Stimulated activated CD8-positive, alpha-beta memory T cell treated with anti-CD3 and anti-CD28 coated beads, Interleukin-12 subunit alpha, Interleukin-12 subunit beta, amount 100 ng/mL, for 4 hours (primary cell): Measurements from ENCODE around the gene OTX1.
"Not testable (repeated sequence)": the region's sequence is repeated elsewhere in the genome, so short reads cannot be mapped to it uniquely, and the experiment has no call there.

Experiments used
- DNase-seq: peaks from one replicate; pipeline ENCODE4 v3.0.0-alpha.2; 2020; ENCODE audit warnings: low read depth

Gene OTX1

DNA sequence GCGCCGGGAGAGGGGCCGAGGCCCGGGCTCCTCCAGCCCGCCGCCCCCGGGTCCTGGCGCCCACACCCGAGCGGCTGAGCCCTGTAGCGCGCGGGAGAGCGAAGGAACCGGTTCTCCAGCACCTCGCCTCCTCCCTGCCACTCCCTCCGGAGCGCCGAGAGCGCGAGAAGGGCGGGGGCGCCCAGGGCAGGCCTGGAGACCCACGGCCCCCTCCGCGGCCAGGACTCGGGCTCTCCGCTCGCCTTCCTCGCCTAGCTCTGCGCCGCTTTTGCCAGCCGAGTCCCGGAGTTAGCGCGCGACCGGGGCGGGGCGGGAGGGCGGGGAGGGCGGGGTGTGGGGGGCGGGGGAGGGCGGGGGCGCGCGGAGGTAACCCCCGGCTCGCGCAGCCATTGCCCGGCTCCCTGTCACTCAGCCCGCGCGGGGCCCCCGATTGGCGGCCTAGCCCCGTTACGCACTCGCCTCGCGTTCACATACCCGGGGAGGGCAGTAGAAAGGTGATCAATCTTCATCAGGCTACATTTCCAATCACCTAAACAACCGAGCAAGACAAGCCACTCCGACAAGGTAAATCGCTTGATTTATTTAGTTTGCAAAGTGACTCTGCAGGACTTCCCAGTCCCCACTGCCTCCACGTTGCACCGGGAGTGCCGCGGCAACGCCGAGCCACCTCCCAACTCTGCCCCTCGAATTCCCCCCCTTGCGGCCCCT is at the start of gene OTX1:
Gene OTX1, plus strand, starts transcription at position 497 of the 708 bp plus-strand sequence. CDS start 2,161 bp downstream, outside the sequence.
- no peak for DNase-seq

DNA sequence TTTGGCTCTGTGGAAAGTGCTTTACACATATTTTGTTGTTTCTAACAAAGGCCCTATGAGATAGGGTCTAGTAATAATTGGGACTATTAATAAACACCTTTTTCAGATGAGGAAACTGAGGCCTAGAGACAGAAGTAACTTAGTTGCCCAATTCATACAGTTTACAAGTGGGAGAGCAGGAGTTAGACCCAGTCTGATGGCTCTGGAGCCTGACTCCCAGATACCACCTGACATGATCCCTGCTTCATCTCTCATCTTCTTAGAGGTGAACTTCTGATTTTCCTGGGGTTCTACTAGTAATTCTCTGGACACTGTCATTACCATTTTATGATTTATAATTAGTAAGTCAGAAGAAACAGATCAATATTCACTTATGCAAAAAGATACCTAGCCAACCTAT is 49.1 kb upstream of the OTX1 start:
- DNase-seq = no peak

DNA sequence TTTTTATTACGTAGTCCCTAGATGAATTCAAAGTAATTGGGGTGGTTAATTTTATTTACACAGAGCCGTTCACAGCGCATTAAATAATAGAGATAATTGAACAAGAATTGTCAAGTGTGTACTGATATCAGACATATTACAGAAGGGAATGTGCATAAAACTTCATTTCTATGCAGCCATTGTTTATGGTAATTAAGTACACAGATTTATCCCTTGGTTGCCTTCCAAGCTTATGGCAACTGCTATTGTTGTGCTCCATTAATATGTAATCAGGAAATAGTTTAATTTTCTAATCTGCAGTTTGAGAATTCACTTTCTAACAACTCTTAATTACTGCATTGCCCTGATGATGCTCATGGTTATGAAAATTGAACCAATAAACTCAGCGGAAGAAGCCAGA is 47.3 kb upstream of the OTX1 start:
- DNase-seq = no peak

DNA sequence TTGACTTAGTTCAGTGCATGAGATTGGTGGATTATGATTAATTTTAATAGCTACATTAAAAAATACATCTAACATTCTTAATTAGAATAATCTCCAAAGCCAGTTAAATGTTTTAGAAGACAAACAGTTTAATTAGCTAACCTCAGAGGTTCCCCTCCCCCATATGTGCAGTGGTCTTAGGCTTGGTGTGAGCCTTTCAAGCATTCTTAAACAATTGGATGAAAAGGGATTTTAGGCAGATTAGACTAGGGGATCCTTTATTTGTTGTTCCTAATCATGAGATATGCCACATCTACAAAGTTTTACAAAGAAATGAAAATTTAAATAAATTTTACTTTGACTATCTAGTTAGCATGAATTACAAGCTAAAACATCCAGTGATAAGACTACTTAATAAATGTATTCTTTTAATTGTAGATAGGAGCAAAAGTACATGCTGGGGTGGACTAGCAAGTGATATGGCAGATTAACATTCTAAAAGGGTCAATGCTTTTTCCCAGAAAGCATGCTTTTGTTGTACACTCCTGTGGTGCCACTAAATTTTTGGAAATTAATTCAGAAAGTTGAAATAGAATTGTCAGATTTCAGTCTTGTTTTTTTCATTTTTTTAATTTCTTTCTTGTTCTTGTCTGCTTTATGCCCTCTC is 42.7 kb upstream of the OTX1 start:
- DNase-seq = no peak

DNA sequence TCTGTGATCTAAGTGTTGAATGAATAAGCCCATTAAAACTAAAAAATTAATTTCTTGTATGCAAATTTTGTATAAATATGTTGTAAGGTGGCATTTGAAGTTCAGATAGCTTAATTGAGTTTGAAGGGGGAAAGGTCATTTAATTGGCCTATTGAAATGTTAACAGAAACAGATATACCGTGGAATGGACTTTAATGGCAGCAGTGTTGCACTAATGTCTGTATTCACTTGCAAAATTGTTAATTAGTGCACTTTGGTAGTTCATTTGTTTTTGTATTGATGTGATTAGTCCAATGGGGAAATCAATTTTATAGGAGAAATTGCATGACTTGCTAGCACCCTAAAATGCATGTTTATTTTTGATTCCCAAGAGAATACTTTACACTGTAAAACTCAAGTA is 41.8 kb upstream of the OTX1 start:
- DNase-seq = no peak

DNA sequence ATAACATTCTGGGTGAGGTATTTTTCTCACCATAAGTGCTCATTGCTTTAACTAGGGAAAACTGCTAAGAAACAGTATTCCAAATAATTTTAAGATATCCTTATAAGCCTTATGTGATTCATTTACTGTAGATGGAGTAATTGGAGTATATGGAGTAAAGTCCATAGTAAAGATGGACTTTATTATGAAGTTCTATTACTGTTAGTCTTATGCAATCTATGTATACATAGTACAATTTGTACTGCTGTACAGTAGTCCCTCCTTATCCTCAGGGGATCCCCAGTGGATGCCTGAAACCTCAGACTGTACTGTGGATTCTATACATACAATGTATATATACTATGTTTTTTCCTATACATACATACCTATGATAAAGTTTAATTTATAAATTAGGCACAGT is 41.1 kb upstream of the OTX1 start:
- DNase-seq = no peak

DNA sequence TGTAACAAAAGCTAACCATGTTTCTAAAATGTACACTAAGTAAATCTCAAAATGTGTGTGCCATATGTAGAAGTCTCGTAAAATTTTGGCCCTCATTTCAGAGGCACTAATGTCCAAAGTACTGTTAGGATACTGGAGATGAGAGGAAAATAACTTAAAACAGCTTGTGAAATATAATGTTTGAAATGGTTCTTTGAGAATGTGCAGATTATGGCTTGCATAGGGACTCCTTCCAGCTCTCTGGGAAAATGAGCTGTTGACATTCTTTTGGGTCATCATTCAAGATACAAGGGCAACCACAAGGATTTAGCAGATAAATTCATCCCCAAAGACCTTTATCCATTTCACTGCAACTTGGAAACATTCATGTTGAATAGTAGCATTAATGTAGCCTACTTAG is 38.1 kb upstream of the OTX1 start:
- DNase-seq = no peak

DNA sequence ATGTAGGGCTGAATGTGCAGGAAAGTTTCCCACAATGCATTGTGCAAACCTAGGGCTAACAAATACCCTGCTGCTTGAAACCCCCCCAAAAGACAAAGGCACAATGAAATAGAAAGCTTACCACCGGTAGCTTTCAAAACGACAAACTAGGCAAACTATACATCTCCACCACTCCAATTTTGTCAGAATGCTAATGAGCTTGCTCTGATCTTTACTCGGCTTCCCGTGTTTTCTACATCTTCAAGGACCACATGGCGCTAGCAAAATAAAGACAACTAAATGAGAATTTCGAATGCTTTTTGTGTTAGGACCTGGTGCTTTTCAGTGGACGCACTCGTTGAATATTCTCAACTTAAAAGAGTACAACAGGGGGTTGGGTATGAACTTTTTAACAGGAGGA is 37.2 kb upstream of the OTX1 start:
- DNase-seq = no peak

DNA sequence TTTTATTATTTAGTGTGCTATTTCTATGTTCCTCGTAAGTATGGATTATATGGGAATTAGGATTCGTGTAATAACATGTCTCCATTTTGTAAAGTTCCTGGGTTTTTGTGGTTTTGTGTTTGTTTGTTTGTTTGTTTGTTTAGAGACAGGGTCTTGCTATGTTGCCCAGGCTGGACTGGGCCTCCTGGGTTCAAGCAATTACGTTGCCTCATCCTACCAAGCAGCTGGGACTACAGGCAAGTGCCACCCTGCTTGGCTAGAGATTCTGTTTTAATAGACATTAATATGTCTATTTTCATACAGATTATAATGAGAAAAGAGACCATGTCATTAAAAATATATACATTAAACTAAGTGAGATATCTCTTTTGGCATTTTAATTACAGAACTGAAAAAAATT is 35.2 kb upstream of the OTX1 start:
- no peak for DNase-seq

DNA sequence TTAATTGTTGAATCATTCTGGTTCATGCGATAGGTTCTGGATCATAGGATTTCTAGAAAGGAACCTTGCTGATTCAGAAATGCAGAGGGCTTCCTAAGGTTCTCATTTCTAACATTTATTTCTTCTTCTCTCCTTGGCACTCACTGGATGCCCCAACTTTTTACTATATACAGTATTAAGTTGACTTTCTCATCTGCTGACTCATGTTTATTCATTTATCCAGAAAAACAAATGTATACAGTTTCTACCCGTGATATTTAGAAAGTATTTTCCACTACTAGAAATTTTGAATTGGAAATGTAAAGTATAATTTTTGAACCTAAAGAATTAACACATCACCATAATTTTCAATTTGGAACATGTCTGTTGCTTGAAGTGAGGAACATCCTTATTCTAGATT is 32.2 kb upstream of the OTX1 start:
- DNase-seq = no peak

DNA sequence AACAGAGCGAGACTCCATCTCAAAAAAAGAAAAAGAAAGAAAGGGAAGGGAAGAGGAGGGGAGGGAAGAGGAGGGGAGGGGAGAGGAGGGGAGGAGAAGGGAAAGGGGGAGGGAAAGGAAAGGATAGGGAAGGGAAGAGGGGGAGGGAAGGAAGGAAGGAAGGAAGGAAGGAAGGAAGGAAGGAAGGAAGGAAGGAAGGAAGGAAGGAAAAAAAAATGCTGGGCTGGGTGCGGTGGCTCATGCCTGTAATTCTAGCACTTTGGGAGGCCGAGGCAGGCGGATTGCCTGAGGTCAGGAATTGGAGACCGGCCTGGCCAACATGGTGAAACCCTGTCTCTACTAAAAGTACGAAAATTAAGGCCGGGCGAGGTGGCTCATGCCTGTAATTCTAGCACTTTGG is 30.9 kb upstream of the OTX1 start:
- DNase-seq = not testable (repeated sequence)

DNA sequence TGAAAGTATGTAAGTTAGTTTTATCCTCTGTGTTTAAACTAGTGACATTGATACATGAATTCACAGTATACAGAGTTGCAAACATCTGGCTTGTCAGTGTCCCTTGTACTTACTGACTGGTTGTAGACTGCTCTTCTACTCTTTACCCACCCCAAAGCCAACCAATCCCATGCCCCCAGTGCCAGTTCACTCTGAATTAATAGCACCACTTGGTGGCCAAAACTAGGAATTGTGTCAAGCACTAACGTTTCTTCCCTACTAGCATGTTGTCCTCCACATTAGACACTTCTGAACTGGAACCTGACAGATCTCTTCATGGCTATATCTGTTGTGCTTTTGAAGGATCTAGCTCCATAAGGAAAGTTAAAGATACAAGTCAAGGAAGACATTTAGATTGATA is 27.2 kb upstream of the OTX1 start:
- DNase-seq = no peak

DNA sequence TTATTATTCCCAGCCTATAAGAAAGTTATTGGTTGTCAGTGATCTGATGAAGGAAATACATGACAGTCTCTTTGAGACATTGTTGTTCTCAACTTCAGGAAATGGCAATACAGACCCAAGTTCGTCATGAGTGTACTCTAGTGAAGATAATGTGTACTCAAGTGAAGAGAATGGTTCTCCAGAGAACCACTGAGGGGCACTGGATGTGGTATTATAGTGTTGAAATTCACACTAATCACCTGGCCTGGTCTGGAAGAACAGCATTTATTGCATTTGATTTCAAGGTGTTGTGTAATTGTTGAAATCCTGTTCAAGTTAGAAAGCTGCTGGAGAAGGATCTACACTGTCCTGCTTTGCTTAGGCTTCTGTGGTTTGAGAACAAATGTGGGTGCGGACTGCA is 23.4 kb upstream of the OTX1 start:
- no peak for DNase-seq

DNA sequence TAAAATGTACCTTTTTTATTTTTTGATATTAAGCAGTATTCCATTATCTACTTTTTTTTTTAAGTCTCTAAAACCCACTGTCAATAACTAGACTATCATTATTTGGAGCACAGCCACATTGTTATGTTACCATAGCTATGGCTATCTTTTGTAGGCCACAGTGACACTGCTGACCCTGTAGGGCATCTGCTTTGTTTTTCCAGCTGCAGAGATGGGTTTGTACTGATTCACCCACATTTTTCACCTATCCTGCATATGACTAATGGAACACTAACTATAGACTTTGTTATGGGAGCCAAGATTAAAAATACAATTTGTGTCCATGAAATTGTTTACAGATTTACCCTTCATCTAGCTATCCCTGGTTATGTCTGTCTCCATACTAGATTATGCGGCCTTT is 21.6 kb upstream of the OTX1 start:
- DNase-seq = no peak

DNA sequence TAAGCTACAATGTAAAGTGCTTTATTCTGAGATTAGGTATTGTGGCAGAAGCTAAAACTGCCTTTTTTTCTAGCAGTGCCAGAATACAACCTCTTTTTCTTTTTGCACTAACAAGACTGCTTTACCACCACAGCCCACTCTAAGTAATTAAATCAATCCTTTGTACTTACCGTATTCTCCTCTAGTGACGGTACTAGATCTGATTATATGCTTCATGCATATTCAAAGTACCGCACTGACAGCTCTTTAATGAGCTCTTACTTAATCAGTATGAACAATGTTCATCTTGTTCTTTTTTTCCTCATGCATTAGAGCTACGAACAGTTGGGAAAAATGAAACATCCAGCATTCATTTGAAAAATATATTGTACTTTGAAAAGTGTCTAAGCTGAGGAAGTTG is 16.1 kb upstream of the OTX1 start:
- DNase-seq = no peak

DNA sequence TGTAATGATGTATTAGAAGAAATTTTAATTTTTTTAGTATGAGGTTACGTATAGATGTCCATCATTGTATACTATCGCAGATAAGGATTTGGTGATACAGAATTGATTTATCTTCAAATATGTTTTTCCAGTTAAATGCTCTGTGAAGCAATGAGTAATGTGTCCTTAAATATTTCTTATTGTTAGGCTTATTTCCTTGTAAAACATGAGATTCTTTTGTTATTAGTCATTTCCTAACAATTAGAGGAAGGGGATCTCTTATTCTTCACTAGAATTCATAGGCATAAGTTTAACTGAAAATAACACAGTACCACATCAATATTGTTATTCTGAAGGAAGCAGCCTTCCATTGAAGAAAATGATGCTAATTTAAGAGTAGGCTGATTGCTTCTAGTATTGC is 15.5 kb upstream of the OTX1 start:
- no peak for DNase-seq

DNA sequence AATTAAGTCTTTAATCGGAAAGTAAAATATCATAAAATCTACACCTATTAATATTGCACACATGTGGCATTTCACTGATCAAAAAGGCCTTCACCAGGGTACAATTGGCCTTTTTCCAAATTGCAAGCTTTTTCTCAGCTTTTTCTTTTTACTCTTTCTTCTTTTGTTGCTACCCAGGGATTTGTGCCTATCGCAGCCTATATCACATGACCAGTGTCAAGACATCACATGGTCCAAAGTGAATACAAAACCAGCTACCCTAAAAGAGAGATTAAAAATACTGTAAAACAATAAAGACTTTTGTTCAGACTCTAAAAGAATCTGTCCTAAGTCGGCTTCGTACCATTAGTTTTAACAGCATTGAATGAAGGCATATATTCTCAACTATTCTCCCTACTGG is 15.0 kb upstream of the OTX1 start:
- DNase-seq = no peak

DNA sequence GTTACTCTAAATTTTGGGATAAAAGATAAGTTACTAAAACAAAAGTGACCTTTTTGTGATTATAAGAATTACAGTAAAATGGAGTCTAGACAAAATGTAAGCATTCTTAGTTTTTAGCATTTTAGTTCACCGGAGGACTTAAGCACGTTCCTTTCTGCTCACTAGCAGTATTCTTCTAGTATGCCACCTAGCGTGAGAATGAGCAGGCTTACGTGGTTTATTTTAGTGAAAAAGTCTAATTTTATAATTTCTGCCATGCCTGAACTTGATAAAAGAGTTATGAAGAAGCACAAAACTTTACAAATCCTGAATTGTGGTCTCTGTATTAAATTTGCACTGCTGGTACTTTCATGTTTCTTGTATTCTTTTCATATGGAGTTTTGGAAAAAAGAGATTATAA is 12.6 kb upstream of the OTX1 start:
- no peak for DNase-seq

DNA sequence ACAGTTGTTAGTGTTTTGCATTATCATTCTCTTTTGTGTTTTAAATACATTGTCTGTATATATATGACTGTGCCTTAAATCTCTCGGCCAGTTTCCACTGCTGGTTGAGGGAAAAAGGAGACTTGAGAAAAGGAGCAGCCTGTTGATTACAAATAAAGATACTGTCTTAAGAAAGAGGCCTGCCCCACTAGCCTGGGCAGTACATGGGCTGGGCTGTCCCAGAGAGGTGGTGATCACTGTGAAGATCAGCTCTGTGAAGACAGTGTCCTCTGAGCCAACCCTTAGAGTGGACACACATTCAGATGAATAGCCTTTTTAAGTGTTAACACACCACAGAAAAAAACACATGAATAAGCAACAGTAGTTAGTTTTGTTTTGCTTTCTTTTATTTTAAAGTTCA is 10.0 kb upstream of the OTX1 start:
- DNase-seq = no peak

DNA sequence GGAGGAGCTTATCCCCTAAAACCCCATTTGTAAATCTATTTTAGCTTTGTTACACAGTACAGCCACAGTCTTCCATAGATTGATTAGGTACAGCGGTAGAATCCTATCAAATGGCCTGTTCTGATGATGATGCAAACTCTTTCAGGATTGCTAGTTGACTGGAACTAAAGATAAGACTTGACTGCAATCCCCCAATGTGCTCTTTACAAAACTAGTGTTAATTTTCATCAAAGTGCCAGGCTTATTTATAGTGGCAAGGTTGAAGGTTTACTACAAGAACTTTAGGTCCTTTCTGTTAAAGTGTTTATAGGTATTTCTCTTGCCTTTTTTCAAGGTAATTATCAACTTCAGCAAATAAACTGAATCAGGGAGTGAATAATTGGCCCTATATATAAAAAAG is 9.0 kb upstream of the OTX1 start:
- no peak for DNase-seq

DNA sequence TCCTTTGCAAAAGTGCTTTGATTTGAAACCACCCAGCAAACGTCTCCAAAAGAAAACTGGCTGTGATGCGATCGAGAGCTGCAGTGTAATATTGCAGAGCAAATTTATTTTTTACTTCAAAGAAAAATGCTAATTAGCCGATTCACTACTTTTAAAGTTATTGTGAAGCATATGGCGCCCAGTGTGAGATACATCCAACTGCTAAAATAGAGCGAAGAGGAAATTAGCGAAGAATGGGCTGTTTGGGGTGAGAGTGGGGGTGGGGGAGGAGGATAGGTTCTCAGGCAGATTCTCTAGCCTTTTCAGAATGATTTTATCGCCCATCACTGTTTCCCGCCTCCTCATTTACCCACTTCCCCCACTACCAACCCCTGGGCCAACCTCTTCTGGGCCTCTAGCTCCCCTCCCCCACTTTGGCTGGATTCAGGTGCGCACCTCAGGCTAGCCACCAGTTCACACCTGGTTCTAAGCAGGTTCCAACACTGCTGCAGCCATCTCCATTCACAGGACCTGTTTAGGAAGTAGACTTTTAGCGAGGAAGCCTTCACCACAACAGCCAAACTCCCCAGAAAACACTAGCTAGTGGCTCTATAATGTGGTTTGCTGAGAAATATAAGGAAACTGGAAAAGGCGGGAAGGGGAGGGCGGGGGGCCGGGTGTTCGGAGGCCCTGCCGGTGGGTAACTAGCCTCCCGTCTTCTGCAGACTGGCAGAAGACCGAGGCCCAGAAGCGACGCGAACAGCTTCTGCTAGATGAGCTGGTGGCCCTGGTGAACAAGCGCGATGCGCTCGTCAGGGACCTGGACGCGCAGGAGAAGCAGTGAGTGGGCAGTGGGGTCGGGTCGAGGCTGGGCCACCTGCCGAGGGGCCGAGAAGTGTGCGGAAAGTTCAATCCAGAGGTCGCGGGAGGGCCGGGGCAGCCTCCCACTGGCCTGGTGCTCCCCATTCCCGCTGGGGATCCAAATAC is 6.0 kb upstream of the OTX1 start:
- DNase-seq = no peak

DNA sequence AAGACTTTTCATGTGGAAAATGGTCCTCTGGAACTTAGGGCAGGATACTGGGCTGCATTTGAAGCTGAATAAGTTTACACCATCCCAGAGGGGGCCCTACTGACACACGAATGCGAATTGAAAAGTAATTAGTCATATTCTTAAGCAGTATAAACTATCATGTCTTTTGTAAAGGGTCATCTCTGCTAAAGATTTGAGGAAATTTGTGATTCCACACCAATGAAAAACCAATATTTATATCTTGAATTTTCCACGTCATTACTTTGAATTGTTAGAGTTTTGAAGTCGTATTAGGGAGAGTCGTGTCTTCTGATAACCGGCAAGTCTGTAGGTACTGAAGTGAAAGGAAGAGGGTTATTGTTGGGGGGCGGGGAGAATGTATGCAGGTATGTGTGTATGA is 4.1 kb upstream of the OTX1 start:
- DNase-seq = no peak

DNA sequence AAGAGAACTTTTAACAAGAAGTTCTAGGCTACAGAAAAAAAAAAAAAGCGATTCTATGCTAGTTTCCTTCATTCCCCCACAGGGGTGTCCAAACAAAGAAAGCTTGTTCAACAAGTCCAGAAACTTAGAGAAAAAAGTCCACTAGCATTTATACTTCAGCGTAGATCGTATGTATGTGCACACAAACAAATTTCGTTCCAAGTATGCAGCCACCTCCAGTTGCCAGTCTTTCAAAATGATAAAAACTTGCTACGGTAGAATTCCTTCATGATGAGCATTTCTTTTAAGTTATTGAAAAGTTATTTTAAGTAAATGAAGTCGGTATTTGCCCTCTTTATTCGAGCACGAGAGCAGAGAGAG is 3.7 kb upstream of the OTX1 start:
- no peak for DNase-seq
